ENCODE results near the gene FUT3. TPM values are rescaled to one million over a fixed set of nuclear protein-coding genes. Genes with fewer than 3 reads are reported as not detected.

The FUT3 gene
- total and polyA plus RNA-seq, 2 of the 4 experiments (the other 2 are of a cell fraction), result not detected

DNA sequence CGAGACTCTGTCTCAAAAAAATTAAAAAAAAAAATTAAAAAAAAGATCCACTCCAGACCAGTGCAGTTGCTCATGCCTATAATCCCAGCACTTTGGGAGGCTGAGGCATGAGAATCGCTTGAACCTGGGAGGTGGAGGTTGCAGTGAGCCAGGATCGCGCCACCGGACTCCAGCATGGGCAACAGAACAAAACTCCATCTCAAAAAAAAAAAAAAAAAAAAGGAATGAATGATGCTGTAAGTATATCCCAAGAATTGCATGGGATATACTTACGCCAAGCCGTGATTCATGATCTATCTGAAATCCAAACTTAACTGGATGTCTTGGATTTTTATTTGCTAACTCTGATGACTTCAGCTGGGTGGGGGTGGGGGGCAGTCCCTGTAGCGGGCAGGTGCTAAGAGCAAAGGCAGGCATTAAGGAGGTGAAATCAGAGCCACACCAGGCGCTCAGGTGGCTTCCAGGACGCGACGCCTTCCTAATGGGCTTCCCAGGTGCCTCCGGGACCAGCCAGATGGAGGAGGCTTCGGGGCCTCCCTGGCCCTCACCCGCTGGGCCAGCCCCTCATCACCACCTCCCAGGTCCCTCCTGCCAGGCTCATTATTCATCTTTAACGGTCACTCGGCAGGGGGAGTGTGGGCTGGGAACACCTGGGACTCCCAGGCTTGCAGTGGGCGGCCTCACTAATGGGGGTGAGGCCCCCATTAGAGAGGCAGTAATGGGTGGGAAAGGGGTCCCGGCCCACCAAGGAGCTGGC lies 30.5 kb upstream of the FUT3 start:
- Histone ChIP-seq H3K27me3 (ENCODE audit: control insufficient read depth, insufficient read depth, low read length) (no peaks in the 10 kb centered on the region), H2AK9ac (replicated peaks; ENCODE audit: low read depth, low read length, poor library complexity) (no peak overlapping the region), H4K20me1 (ENCODE audit: insufficient read depth, low read length) (no peaks in the 10 kb centered on the region), H3K27ac (ENCODE audit: insufficient read depth, low read length) (no peak overlapping the region), H4K5ac (ENCODE audit: low read depth, low read length) (no peak overlapping the region), H2BK15ac (ENCODE audit: low read depth, low read length) (peak overlapping the region; percentile 12; the same call in 2 of the 3 replicates), H2AFZ (replicated peaks; ENCODE audit: low read length, poor library complexity) (no peak overlapping the region), H3K9me3 (ENCODE audit: control insufficient read depth, insufficient read depth, low read length) (no peaks in the 10 kb centered on the region), H3K4me2 (ENCODE audit: low read depth, low read length) (no peak overlapping the region), H2BK120ac (ENCODE audit: low read depth, low read length) (peak overlapping the region; percentile 14), H3K23ac (ENCODE audit: low read depth, low read length) (no peak overlapping the region), H3K9ac (ENCODE audit: low read depth, low read length) (no peak overlapping the region), H2BK20ac (ENCODE audit: low read depth, low read length) (peak overlapping the region; percentile 6; the same call in 1 of the 2 replicates), H3K79me1 (ENCODE audit: low read depth in 1 of 2, low read length in 2 of 2) (no peaks in the 10 kb centered on the region), H3K4me3 (ENCODE audit: insufficient read depth, low read depth, low read length) (no peak overlapping the region), H3K4ac (ENCODE audit: low read depth, low read length) (no peak overlapping the region), H2BK5ac (ENCODE audit: low read depth, low read length, poor library complexity, severe bottlenecking) (no peak overlapping the region), H3K18ac (ENCODE audit: low read depth, low read length) (no peak overlapping the region), H4K91ac (ENCODE audit: insufficient read depth, low read depth, low read length) (0 out of 2 replicates have a peak overlapping the region, but pooled peaks have one; percentile 7), H3K4me1 (ENCODE audit: control insufficient read depth, insufficient read depth, low read length) (peaks cover 13% of the 10 kb centered on the region), H3K56ac (ENCODE audit: extremely low read depth, insufficient read depth, low read length) (no peak overlapping the region), H2AK5ac (ENCODE audit: low read depth, low read length) (peak overlapping the region; percentile 36; the same call in 1 of the 2 replicates), H4K8ac (ENCODE audit: low read depth in 2 of 2, low read length in 2 of 2) (no peak overlapping the region), H3K9me1 (ENCODE audit: insufficient read depth, low read length) (peaks cover 5% of the 10 kb centered on the region; the same call in 1 of the 2 replicates), H3K36me3 (ENCODE audit: control insufficient read depth, insufficient read depth, low read length) (no peaks in the 10 kb centered on the region), H3K14ac (replicated peaks; ENCODE audit: low read depth, low read length) (no peak overlapping the region)
- intact Hi-C loops (cut with micrococcal nuclease) (no loop called here), dilution Hi-C loops (cut with HindIII; ENCODE audit: low sequenced_read_pairs, unreplicated experiment) (no loop called here), in situ Hi-C loops (cut with MboI; ENCODE audit: low sequenced_read_pairs) (no loop called here)
- ATAC-seq (ENCODE audit: low read depth) (no peak), DNase-seq (no peak)
- BruUV-seq (replicated peaks), result no TSS peak
- 59% methylated on average over 4 of the region's 19 CpGs; no CpG with 5 or more reads in 1 of the 2 experiments for WGBS, 2 experiments (ENCODE audit: extremely low coverage in 2 of 2, insufficient read length in 1 of 2)
- ChIA-PET CTCF (no interaction called here), POLR2A (ENCODE audit: unreplicated experiment) (no interaction called here)
- TF ChIP-seq, protein P1, sequence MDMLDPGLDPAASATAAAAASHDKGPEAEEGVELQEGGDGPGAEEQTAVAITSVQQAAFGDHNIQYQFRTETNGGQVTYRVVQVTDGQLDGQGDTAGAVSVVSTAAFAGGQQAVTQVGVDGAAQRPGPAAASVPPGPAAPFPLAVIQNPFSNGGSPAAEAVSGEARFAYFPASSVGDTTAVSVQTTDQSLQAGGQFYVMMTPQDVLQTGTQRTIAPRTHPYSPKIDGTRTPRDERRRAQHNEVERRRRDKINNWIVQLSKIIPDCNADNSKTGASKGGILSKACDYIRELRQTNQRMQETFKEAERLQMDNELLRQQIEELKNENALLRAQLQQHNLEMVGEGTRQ (IDR thresholded peaks at IDR 0.05; ENCODE audit: low read depth, low read length), result no peak
- TF ChIP-seq, protein P2, sequence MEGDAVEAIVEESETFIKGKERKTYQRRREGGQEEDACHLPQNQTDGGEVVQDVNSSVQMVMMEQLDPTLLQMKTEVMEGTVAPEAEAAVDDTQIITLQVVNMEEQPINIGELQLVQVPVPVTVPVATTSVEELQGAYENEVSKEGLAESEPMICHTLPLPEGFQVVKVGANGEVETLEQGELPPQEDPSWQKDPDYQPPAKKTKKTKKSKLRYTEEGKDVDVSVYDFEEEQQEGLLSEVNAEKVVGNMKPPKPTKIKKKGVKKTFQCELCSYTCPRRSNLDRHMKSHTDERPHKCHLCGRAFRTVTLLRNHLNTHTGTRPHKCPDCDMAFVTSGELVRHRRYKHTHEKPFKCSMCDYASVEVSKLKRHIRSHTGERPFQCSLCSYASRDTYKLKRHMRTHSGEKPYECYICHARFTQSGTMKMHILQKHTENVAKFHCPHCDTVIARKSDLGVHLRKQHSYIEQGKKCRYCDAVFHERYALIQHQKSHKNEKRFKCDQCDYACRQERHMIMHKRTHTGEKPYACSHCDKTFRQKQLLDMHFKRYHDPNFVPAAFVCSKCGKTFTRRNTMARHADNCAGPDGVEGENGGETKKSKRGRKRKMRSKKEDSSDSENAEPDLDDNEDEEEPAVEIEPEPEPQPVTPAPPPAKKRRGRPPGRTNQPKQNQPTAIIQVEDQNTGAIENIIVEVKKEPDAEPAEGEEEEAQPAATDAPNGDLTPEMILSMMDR (conservative IDR thresholded peaks at IDR 0.05; ENCODE audit: low read depth, low read length), result no peak
- TF ChIP-seq RAD21 (IDR thresholded peaks at IDR 0.05; ENCODE audit: low read length), result no peak
- no peak for TF ChIP-seq RFX5 (IDR thresholded peaks at IDR 0.05; ENCODE audit: low read depth, low read length)
- no peak for TF ChIP-seq MXI1 (IDR thresholded peaks at IDR 0.05; ENCODE audit: borderline replicate concordance, low read depth, low read length)
- no peak for TF ChIP-seq CHD1 (IDR thresholded peaks at IDR 0.05; ENCODE audit: low read depth, low read length)
- no peak for TF ChIP-seq CEBPB (IDR thresholded peaks at IDR 0.05; ENCODE audit: low read depth, low read length)
- TF ChIP-seq MAFK (IDR thresholded peaks at IDR 0.05; ENCODE audit: low read depth, low read length), result no peak
- no peak for TF ChIP-seq POLR2A (IDR thresholded peaks at IDR 0.05; ENCODE audit: low read depth, low read length)
- no peak for TF ChIP-seq RCOR1 (IDR thresholded peaks at IDR 0.05; ENCODE audit: insufficient replicate concordance, low read length)
- TF ChIP-seq FOS (IDR thresholded peaks at IDR 0.05; ENCODE audit: low read depth, low read length), result no peak
- TF ChIP-seq NFE2L2 (IDR thresholded peaks at IDR 0.05; ENCODE audit: low read depth, low read length), result no peak
- no peak for TF ChIP-seq MAZ (IDR thresholded peaks at IDR 0.05; ENCODE audit: borderline replicate concordance, low read depth, low read length)
- TF ChIP-seq ELK1 (IDR thresholded peaks at IDR 0.05; ENCODE audit: borderline replicate concordance, low read depth, low read length), result no peak
- TF ChIP-seq SMC3 (IDR thresholded peaks at IDR 0.05; ENCODE audit: low read depth, low read length), result no peak
